NCI-H2081 (cell line): ENCODE measurements around the gene CASQ2.

ENCODE experiments used
- DNase-seq, 2 experiments: peaks; one replicate each; lab custom pipeline; 2025; lab: John Stamatoyannopoulos, UW

CASQ2 gene

GRCh38 chr1:115727706-115728249 lies 40.7 kb downstream of the CASQ2 start:
- no peak for DNase-seq

DNA sequence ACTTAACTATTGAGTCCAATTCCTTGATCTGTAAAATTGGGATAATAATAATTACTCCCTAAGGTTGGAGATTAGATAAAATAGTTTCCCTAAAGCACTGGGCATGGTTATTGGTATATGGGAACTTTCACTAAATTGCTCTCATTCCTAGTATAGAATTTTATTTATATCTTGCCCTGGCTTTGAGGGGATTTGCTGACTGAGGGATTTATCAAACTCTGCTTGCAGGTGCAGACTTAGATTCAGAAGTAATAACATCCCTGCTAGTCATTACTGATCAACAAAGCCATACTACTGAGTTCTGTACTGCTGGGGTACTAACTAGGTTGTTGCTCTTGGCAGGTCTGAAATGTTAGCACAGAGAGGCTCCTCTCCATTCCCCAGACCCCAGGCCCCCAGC lies 41.9 kb downstream of the CASQ2 start:
- DNase-seq = no peak

GRCh38 chr1:115726161-115726560 lies 42.4 kb downstream of the CASQ2 start:
- no peak for DNase-seq

DNA sequence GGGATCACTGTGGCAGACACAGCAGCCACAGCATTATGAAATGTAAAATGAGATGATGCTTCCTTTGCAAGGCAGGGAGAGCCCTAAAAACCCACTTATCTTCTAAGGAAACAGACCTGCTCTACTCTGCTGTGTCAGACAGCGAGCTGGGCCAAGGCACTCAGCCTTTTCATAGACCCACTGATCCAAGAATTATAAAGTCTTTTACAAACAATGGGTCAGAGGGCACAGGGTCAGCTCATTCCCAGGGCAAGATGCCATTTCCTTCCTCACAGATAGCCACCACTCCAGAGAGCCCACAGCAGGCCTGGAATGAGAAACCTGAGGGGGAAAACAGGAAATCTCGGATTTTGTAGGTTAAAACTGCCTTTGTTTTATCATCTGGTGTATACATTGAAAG lies 42.9 kb downstream of the CASQ2 start:
- DNase-seq = no peak

DNA sequence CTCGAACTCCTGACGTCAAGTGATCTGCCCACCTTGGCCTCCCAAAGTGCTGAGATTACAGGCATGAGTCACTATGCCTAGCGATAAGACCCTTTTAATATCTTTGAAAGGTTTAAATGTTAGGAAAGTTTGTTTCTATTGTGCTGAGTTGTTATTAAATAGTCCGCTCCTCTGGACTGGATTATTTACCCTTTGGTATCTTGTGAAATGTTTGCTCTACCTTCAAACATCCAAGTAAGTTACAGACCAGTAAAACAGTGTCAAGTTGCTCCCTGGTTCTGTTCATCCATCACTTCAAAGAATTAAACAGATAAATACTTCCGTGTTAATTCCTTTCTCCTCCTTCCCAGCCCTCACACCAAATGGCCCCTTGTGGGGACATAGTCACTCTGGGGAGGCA lies 44.8 kb downstream of the CASQ2 start:
- DNase-seq = no peak

DNA sequence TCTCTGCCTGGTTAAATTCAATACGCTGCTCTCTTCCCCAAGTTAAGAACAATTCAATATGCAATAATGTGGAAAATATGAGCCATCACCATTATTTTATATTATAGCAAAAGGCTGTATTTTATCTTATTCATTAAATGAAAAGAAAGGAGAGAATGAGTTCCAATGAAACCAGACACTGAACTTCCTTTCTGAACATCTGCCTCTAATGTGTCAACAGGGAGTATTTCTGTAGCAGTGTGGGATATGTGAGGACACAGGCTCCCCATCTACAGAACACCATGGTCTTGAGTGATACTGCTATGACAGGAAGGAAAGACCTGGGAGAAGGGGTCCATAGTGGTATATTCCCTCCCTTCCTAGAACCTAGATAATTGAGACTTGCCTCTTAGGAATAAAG lies 46.3 kb downstream of the CASQ2 start:
- no peak for DNase-seq

DNA sequence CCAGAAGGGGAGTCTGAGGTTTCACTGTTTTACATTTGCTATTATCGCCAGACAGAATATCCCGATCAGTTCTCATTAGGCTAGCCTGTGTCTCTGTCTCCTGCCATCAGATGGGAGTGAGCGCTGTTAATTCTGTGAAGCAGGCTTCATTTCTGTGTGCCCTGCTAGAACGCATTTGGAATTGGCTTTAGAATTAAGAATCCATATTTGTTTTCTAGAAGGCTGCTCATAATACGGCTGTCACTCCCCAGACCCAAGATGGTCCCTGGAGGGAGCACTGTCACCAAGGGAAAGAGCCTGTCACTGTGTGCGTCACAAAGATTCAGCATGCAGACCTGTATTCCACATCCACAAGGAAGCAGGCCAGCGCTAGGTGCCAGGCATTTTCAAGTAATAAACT lies 49.2 kb downstream of the CASQ2 start:
- DNase-seq = no peak

DNA sequence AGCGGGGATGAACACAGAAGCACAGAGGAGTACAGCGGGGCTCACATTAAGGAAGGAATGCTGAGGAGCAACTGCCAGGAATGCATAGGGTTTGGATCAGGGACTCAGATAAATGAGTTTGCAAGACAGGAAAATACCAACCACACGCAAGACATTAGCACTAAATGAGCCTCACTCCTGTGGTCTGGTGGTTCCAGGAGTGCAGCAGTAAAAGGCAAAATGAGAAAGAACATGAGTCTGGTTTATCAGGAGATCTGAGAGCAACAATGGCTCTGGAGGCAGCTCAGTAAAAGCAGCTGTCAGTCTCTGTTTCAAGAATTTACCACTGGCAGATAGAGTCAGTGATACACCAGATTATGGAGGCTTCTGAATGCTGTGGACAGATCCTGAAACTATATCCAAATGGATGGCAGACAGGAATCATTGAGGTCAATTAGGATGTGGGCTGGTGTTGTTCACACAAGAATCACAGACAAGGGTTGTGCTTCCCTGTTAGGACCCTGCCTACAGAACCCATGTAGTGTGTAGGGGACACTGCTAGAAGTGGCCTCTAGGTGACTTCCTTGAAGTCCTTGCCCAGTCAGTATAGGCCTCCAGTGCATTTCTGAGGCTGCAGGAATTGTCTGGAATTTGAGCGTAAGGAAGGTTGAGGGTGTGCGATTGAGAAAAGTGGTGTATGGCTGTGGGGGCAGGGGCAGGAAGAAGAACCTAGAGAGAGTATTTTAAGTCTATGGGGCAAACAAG lies 50.3 kb downstream of the CASQ2 start:
- no peak for DNase-seq

DNA sequence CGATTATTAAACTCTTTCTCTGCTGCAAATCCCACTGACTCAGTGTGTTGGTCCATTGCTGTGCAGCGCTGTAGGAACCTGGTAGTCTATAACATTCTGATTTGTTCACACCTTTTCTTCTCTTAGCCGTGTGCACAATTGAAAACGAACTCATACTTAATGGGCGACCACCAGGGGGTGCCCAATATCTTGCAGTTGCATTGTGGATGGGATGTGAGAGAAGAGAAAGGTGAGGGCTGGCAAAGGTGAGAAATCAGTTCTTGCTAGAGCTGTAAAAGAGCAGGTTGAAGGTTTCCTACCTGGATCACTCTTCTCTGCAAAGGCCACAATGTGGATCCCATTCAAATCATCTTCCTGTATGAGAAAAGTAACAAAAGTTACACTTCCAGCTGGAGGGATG lies 51.0 kb downstream of the CASQ2 start:
- DNase-seq = peak in 1 of 2 experiments; percentile 17

GRCh38 chr1:115714572-115715141 lies 53.9 kb downstream of the CASQ2 start:
- DNase-seq = peak in 1 of 2 experiments; percentile 41

DNA sequence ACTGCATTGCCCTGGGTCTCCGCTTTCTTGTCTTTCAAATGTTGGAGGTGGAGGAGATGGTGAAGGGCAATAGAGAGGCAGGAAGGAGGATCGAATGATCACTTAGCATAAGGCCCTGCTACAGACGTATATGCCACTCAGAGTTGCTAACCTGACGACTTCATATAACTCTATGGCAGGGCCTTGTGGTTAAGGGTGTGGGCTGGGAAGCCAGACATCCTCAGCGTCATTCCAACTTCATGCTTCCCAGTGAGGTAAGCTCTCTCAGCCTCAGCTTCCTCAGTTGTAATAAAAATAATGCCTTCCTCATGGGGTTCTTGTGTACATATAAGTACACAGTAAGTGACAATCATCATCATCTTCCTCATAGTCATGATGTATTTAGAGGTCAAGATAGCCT lies 54.6 kb downstream of the CASQ2 start:
- no peak for DNase-seq

GRCh38 chr1:115712911-115713609 lies 55.5 kb downstream of the CASQ2 start:
- no peak for DNase-seq

GRCh38 chr1:115710859-115711624 lies 57.5 kb downstream of the CASQ2 start:
- DNase-seq = no peak

- DNase-seq = peak; percentile 11 to 12
Measured at GRCh38 chr1:115706587-115707425, 61.7 kb downstream of the CASQ2 start.

DNA sequence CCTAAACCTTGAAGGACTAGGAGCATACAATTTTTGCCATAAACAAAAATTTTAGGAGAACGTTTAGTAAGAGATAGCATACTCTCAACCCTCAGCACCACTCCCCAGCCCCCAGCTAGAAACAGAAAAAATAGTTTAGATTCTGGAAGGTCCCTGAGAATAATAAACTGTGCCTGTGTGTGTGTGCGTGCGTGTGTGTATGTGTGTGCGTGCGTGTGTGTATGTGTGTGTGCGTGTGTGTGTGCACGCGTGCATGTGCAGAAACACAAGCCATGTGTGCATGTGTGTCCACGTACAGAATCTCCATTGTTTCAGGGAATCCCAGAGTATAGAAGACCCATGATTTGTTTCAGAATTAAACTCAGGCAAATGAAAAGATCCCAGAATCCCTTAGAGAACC lies 62.6 kb downstream of the CASQ2 start:
- DNase-seq = no peak

- DNase-seq = no peak
Measured at GRCh38 chr1:115705085-115705951, 63.2 kb downstream of the CASQ2 start.

GRCh38 chr1:115702959-115703358 lies 65.6 kb downstream of the CASQ2 start:
- DNase-seq = no peak

DNA sequence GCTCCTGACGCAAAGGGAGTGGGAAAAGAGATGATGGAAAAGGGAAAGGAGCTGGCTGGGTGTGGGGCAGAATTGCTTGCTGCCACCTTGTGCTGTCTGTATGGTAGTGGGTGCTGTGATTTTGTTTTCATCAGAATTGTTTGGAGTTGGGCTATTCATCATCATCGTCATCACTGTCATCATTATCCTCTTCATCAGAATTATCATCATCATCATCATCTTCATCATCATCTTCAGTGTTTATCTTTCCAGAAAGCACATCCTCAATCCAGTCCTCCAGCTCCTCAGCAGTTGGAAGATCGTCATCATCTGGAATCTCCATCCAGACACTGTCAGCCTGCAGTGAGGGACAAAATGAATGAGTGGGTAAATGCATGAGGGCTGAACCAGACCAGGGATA lies 67.4 kb downstream of the CASQ2 start:
- DNase-seq = no peak

DNA sequence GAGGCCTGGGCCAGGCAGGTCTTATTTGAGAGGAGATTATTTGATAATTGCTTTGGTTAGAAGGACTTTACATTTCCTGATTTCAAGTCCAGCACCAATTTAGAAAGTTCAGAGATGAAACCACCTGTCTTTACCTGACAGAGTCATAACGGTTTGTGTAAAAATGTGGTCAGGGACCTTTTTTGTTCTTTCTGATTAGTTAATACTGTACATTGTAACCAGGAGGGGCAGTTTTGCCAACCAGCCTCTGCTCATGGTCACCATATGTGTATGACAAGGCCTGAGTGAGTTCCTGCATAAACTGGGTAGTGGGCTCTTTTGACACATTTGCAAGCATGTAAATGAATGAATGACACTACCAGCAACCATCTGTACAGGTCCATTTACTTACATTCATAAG lies 70.9 kb downstream of the CASQ2 start:
- no peak for DNase-seq

- DNase-seq = no peak
Measured at GRCh38 chr1:115694805-115695204, 73.7 kb downstream of the CASQ2 start.
